GM19463 (cell line): ENCODE measurements around the gene KCNE3.

Experiments used
- ATAC-seq: cut with Tn5 transposase; IDR thresholded peaks from one replicate; pipeline ENCODE4 v1.9.1; 2021; ENCODE audit warnings: mild to moderate bottlenecking, moderate library complexity; ENCODE audit not compliant: unreplicated experiment

Gene KCNE3

DNA sequence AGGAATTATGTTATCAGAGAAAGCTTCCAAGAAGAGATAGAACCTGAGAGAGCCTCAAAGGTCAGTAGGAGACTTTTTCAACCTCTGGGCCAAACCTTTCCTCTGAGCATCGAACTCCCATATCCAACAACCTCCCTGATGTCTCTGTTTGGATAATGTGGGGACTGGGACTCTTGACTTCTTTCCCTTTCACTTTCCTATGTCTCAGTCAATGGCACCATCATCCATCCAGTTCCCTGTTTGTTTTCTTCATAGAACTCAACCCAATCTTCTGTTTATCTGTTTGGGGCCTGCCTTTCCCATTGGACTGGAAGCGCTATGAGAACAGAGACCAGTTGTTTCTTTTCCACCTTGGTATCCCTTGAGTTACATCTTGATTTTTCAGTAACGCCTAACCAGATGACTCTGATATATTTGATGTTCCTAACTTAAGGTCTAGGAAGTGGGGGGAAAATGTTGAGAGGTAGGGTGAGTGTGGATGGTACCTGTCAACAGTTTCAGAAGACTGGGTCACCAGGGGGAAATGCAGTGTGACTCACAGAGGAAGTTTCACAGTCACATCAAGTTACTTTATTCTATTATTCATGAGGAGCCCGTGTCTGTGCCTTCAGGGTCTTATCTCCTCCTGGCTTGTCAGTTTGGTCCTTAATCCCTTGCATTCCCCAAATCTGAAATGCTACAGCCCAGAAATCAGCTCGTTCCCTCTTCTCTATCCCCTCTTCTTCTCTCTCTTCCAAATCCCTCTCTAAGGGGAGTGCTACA lies 4.5 kb upstream of the KCNE3 start:
- ATAC-seq = no peak

DNA sequence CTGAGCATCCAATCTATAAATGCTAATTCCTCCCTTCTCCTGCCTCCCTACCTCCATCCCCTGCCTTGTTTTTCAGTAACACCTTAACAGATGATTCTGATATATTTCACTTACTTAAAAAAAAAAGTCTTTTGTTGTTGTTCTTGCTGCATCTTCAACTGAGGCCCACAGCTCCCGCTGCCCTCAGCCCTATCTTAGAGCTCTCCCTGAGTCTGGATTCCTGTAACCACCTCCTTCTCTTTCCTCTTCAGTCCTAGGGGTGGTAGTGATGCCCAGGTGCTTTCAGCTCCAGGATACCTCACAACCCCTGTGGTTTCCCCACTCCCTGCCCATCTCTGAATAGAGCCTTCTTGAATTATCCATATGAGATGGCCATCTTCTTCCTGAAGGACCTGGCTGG lies 3.7 kb upstream of the KCNE3 start:
- ATAC-seq = no peak

GRCh38 chr11:74470526-74470925 lies 3.2 kb upstream of the KCNE3 start:
- no peak for ATAC-seq

GRCh38 chr11:74468936-74469335 lies 1.6 kb upstream of the KCNE3 start:
- no peak for ATAC-seq

DNA sequence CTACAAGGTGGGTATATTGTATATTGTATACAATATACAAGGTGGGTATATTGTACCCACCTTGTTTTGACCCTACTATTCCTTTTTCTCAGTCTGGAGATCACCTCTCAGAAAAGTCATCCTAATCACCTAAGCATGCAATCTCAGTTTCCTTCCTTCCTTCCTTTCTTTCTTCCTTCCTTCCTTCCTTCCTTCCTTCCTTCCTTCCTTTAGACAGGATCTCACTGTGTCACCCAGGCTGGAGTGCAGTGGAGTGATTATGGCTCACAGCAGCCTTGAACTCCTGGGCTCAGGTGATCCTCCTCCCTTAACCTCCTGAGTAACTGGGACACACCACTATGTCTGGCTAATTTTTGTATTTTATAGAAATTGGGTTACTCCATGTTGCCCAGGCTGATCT lies 1.2 kb upstream of the KCNE3 start:
- no peak for ATAC-seq

GRCh38 chr11:74468058-74468457 lies 709 bp upstream of the KCNE3 start:
- ATAC-seq = no peak

DNA sequence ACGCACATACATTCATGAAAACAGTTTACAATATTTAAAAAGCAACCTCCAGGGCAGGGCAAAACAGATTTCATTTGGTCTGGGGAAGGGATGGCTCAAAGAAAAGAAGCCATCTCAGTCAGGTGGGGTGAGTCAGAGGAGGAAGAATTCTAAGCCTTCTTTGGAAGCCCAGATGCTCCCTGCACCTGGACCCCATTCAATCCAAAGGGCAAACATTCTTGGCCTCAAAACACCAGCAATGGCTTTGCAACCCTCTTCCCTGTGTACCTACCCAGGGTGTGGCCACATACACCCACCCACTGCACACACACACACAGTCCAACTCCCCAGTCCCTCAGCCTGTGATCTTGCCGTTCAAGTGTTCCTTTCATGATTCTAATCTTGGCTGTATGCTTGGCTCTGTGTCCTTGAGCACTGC lies 2.0 kb downstream of the KCNE3 start:
- no peak for ATAC-seq

DNA sequence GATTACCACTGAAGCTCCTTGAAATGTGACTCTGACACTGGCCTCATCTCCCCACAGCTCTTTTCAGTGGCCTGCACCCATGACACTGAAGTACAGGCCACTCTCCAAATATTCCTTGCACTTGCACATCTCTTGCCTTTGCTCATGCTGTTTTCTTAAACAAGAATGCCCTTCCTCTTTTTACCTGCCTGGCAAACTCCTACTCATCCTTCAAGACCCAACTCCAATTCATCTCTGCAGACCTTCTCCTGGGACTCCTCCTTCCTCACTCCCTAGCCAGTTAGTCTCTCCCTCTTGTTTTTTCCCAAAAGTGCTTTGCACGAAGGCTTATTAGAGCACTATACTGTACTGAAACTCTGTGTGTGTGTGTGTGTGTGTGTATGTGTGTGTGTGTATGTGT lies 2.6 kb downstream of the KCNE3 start:
- no peak for ATAC-seq

- ATAC-seq = no peak
Measured at GRCh38 chr11:74463216-74463615, 4.1 kb downstream of the KCNE3 start.

DNA sequence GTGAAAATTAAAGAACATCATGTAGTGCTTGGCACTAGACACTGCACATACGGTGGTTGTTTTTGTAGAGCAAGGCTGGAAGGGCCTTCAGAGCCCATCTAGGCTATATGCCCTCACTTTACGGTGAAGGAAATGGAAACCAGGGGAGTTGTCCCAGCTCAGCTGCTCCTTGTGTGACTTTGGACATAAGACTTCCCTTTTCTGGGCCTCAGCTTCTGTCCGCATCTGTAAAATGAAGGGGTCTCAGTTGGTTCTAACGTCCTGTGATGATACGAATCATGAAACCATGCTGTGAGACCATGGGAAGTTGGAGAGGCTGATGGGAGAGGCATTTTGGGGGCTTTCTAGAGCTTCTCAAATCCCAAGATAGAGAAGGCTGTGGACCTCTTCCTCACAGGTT lies 4.7 kb downstream of the KCNE3 start:
- ATAC-seq = no peak

GRCh38 chr11:74462009-74462408 lies 5.3 kb downstream of the KCNE3 start:
- ATAC-seq = no peak

- no peak for ATAC-seq
Measured at GRCh38 chr11:74460481-74461154, 6.7 kb downstream of the KCNE3 start.

DNA sequence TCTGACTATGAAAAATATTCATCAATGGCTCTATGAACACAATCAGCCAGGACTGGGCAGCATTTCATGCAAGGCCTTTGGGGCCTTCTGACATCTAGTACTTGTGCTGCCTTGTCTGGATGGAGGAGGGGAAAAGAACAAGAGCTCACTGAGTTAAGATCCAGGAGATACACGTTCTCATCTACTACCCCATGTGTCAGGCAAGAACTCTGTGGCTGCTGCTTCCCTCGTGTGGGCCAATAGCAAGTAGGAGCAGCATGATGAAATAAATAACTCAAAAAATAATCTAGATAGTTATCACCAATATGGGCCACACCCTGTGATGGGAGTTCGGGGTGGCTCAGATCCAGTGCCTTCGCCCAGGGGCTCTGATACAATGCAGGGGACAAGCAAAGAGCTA lies 7.3 kb downstream of the KCNE3 start:
- ATAC-seq = no peak

- no peak for ATAC-seq
Measured at GRCh38 chr11:74459584-74459983, 7.8 kb downstream of the KCNE3 start.

DNA sequence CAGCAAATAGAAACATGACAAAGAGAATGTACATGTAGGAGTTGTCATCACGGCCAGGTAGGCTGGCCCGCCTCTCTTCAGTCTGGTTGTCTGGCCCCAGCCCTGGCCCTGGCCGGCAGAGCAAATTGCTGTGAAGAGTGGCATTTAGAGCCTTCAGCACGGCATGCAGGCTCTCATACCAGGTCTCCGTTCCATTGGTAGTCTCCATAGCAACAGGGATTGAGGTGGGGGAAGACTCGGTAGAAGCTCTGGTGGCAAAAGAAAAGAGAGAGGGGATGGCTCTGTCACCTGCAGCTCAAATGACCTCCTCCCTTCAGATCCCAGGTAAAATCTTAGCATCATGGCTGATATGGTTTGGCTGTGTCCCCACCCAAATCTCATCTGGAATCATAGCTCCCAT lies 10.0 kb downstream of the KCNE3 start:
- ATAC-seq = no peak

DNA sequence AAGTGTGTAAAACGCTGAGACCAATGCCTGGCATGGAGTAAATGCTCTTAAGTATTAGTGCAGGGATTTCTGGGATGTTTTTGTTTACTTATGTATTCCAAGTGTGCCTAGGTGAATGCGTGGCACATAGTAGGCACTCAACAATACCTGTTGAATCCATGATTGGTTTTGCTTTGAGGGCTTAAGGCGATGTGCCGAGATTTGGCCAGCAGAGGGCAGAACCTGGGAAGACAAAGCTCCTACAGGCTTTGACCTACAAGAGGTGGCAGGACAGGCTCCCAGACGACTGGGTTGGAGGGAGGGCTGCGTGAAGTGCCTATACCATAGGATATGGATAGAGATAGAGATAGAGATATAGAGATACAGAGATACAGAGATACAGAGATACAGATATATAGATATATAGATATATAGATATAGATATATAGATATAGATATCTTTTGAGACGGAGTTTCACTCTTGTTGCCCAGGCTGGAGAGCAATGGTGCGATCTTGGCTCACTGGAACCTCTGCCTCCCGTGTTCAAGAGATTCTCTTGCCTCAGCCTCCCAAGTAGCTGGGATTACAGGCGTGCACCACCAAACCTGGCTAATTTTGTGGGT lies 13.9 kb downstream of the KCNE3 start:
- ATAC-seq = no peak

DNA sequence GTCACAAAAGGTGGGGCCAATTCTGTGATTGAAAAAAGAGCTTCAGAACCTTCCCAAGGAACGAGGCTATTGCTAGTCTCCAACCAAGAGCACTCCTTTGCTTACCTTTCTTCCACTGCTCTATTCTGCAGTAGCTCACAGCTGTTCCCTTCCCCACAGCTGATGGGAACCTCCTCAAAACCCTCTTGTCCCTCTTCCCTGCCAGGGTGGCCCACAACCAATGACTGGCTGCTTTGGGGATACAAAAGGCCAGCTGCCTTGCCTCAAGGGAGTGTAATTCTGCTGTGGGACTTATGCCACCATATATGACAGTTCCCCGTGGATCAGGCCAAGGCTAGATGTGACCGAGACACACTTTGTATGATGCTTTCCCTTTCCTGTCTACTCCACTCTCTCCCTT lies 15.0 kb downstream of the KCNE3 start:
- no peak for ATAC-seq

DNA sequence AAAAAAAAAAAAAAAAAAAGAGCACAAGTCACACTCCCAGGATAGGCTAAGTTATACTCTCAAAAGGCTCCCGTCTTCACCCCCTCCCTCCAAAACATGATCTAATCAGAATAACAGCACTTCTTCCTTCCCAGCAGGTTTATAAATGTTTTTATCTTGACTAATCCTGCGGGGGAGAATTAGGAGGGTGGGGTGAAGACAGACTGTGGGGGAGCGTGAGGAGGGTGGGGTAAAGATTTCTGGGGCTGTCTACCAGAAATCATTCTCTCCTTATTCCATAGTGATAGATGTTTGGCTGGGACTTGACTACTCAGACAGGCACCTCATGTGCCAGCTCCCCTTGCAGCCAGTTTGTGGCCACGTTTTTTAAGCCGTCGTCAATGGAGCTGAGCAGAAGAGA lies 17.0 kb downstream of the KCNE3 start:
- no peak for ATAC-seq

- ATAC-seq = no peak
Measured at GRCh38 chr11:74449369-74449931, 17.9 kb downstream of the KCNE3 start.

- ATAC-seq = no peak
Measured at GRCh38 chr11:74447720-74448119, 19.6 kb downstream of the KCNE3 start.

GRCh38 chr11:74446532-74446938 lies 20.8 kb downstream of the KCNE3 start:
- no peak for ATAC-seq
